Esophagus squamous epithelium (tissue), 5 donors: Measurements from ENCODE around the gene HM13. TPM values are rescaled to one million over a fixed set of nuclear protein-coding genes. Genes with fewer than 3 reads are reported as not detected.

Experiments
- DNase-seq: peaks from one replicate; lab custom pipeline; 2025; lab: John Stamatoyannopoulos, UW
- H3K27ac ChIP-seq, 4 donors: fragments of 200-600 bp; sonication (generic); one replicate each; pipeline ENCODE4 v1.5.1; 2016 to 2019; ENCODE audit warnings: mild to moderate bottlenecking in 1 of 4
- H3K27me3 ChIP-seq, 4 donors: fragments of 200-600 bp; sonication (generic); 1 replicate in 3 of 4; 2 replicates in 1 of 4; pipeline versions ENCODE4 v1.5.1 to v1.6.0; 2017 to 2021; ENCODE audit warnings: antibody characterized with exemption in 1 of 4
- H3K36me3 ChIP-seq, 3 donors: fragments of 200-600 bp; sonication (generic); one replicate each; pipeline ENCODE4 v1.5.1; 2016 to 2019
- H3K4me1 ChIP-seq, 3 donors: fragments of 200-600 bp; sonication (generic); one replicate each; pipeline ENCODE4 v1.5.1; 2017 to 2019
- H3K4me3 ChIP-seq, 4 donors: fragments of 200-600 bp; sonication (generic); 1 replicate in 3 of 4; 2 replicates in 1 of 4; pipeline ENCODE4 v1.5.1; 2016 to 2019; ENCODE audit warnings: mild to moderate bottlenecking in 2 of 4, moderate library complexity in 1 of 4
- H3K9me3 ChIP-seq, 3 donors: fragments of 200-600 bp; sonication (generic); one replicate each; pipeline ENCODE4 v1.5.1; 2016 to 2019
- POLR2A ChIP-seq, 4 donors: fragments of 450-650 bp; IDR thresholded peaks; one replicate each; pipeline ENCODE4 v1.6.1; 2017; ENCODE audit warnings: antibody characterized with exemption in 4 of 4, mild to moderate bottlenecking in 4 of 4, moderate library complexity in 3 of 4
- WGBS, 2 donors: methylation state at CpG; one replicate each; pipeline ENCODE4 v1.1.5; 2018; 5-methylcytosine and 5-hydroxymethylcytosine counted together
- intact Hi-C: fragments of 100-400 bp; cut with DNase I; formaldehyde crosslinking; loops from one replicate; pipeline ENCODE4 v1.15.0; 2022
- total RNA-seq, 4 donors: library from RNA; depleted of rRNA; stranded (reverse); fragments of >200 nt; gene quantifications; one replicate each; pipeline ENCODE4 v1.1.0, GENCODE V29; 2016
- TF ChIP-seq, protein P1 (sequence below), 6 experiments: fragments of 450-650 bp in 4 of 6; fragments of 200-600 bp in 2 of 6; sonication (generic) in 2 of 6; IDR thresholded peaks; one replicate each; pipeline ENCODE4 v1.5.1; 2016 to 2019; ENCODE audit warnings: antibody characterized with exemption in 6 of 6, mild to moderate bottlenecking in 4 of 6, moderate library complexity in 4 of 6
- donor health status: DM: yes; HTN: yes; CAD: no.

Gene HM13
- total RNA-seq, 4 donors from 2014 or later: 76.3 to 162 (median 108) TPM

DNA sequence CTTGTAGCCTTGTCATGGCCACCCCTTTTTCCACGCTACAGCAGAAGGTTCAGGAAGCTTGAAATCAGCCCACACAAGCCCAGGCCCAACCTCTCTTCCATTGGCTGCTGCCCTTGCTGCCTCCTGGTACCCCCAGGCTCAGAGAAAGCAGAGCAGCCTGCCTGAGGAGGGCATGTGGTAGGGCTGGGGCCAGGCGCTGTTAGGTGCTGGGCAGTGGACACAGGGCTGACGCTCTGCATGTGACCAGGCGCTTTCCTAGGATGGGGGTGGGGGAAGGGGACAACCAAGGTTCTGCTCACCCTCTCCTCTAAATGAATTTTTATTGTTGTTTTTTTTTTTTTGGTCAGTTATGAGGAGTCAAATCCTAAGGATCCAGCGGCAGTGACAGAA, 54.5 kb downstream of the HM13 start:
- no peaks in the 10 kb centered on the region for H3K27me3 ChIP-seq
- H3K36me3 ChIP-seq: peaks cover 0 to 69% (median 8%) of the 10 kb centered on the region in 3 donors
- H3K27ac ChIP-seq: peak overlapping the region; percentile 86 to 96 (median 93)
- DNase-seq: no peak
- 79% methylated on average over 5 of the region's 5 CpGs; no CpG with 5 or more reads in 1 of the 2 donors for WGBS, 2 donors
- peaks cover 44 to 95% (median 63%) of the 10 kb centered on the region in 3 donors for H3K4me1 ChIP-seq
- no peak overlapping the region for H3K4me3 ChIP-seq
- TF ChIP-seq, protein P1, sequence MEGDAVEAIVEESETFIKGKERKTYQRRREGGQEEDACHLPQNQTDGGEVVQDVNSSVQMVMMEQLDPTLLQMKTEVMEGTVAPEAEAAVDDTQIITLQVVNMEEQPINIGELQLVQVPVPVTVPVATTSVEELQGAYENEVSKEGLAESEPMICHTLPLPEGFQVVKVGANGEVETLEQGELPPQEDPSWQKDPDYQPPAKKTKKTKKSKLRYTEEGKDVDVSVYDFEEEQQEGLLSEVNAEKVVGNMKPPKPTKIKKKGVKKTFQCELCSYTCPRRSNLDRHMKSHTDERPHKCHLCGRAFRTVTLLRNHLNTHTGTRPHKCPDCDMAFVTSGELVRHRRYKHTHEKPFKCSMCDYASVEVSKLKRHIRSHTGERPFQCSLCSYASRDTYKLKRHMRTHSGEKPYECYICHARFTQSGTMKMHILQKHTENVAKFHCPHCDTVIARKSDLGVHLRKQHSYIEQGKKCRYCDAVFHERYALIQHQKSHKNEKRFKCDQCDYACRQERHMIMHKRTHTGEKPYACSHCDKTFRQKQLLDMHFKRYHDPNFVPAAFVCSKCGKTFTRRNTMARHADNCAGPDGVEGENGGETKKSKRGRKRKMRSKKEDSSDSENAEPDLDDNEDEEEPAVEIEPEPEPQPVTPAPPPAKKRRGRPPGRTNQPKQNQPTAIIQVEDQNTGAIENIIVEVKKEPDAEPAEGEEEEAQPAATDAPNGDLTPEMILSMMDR (IDR thresholded peaks at IDR 0.05): no peak
- no peak for TF ChIP-seq POLR2A (IDR thresholded peaks at IDR 0.05)
- no peaks in the 10 kb centered on the region for H3K9me3 ChIP-seq
- intact Hi-C loops: loop anchor here (10.0 kb wide), 1 partner anchor 156 kb away; the partner anchor contains the start of gene BCL2L1

DNA sequence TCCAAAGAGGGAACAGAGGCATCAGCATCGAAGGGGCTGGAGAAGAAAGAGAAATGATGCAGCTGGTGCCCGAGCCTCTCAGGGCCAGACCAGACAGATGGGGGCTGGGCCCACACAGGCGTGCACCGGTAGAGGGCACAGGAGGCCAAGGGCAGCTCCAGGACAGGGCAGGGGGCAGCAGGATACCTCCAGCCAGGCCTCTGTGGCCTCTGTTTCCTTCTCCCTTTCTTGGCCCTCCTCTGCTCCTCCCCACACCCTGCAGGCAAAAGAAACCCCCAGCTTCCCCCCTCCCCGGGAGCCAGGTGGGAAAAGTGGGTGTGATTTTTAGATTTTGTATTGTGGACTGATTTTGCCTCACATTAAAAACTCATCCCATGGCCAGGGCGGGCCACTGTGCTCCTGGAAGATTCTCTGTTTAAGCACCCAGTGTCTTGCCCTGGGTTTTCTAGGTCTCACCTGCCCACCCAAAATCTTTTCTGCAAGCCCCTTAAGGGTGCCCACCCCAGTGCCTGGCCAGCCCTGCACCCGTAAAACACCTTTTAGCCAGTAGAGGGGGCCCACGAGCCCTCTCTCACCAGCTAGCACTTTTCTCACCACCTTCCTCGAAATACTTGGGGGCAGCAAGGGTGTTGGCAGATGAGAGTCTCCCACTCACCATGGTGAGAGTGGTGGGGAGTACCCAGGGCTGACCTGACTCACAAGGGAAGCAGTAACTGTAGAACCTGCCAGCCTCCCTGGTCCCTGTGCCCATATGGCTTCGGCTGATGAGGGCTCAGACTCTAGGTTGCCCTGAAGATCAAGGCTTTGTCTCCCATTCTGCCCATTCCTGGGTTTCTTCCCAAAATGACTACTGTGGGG, 55.1 kb downstream of the HM13 start:
- no peak overlapping the region for H3K4me3 ChIP-seq
- H3K27ac ChIP-seq: peak overlapping the region; percentile 86 to 96 (median 93)
- no peaks in the 10 kb centered on the region for H3K27me3 ChIP-seq
- H3K9me3 ChIP-seq: no peaks in the 10 kb centered on the region
- no peak for TF ChIP-seq POLR2A (IDR thresholded peaks at IDR 0.05)
- TF ChIP-seq, protein P1 (IDR thresholded peaks at IDR 0.05): peak; percentile 64 to 84 (median 80)
- H3K36me3 ChIP-seq: peaks cover 0 to 63% (median 8%) of the 10 kb centered on the region in 3 donors
- H3K4me1 ChIP-seq: peaks cover 45 to 96% (median 66%) of the 10 kb centered on the region in 3 donors
- intact Hi-C loops: loop anchor here (5.0 to 10.0 kb wide), 2 partner anchors 38 to 155 kb away; partner anchors contain the start of genes BCL2L1 and ID1
- 32 to 36% methylated on average over 6 to 10 of the region's 10 CpGs for WGBS, 2 donors
- DNase-seq: no peak

DNA sequence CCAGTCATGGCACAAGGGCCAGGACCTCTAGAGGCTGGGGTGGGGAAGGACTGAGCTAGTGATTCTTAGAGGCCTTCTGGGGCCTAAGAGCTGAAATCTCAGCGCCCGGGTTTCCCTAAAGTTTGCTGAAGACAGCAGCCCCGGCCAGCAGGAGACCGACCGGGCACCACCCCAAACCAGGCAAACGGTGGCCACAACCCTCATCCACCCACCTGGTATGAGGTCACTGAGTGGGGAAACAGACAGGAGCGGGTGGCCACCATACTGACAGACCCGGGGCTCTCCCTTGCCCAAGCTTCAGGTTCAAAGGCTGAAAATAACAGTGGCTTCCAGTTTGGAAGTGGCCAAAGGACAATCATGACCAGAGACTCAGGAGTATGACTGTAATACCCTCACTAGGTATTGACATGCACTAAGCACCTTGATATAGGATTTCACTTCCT, 55.8 kb downstream of the HM13 start:
- Histone ChIP-seq H3K4me3 (no peak overlapping the region), H3K27me3 (no peaks in the 10 kb centered on the region), H3K27ac (peak overlapping the region; percentile 86 to 96 (median 93)), H3K9me3 (no peaks in the 10 kb centered on the region), H3K4me1 (peaks cover 41 to 89% (median 66%) of the 10 kb centered on the region in 3 donors), H3K36me3 (peaks cover 0 to 56% (median 8%) of the 10 kb centered on the region in 3 donors)
- whole genome bisulfite sequencing, 2 donors: 57 to 65% methylated on average over 4 to 6 of the region's 8 CpGs
- intact Hi-C loops: loop anchor here (5.0 kb wide), 1 partner anchor 37 kb away; the partner anchor contains the start of gene ID1
- no peak for DNase-seq
- TF ChIP-seq, protein P1 (IDR thresholded peaks at IDR 0.05): no peak
- no peak for TF ChIP-seq POLR2A (IDR thresholded peaks at IDR 0.05)

DNA sequence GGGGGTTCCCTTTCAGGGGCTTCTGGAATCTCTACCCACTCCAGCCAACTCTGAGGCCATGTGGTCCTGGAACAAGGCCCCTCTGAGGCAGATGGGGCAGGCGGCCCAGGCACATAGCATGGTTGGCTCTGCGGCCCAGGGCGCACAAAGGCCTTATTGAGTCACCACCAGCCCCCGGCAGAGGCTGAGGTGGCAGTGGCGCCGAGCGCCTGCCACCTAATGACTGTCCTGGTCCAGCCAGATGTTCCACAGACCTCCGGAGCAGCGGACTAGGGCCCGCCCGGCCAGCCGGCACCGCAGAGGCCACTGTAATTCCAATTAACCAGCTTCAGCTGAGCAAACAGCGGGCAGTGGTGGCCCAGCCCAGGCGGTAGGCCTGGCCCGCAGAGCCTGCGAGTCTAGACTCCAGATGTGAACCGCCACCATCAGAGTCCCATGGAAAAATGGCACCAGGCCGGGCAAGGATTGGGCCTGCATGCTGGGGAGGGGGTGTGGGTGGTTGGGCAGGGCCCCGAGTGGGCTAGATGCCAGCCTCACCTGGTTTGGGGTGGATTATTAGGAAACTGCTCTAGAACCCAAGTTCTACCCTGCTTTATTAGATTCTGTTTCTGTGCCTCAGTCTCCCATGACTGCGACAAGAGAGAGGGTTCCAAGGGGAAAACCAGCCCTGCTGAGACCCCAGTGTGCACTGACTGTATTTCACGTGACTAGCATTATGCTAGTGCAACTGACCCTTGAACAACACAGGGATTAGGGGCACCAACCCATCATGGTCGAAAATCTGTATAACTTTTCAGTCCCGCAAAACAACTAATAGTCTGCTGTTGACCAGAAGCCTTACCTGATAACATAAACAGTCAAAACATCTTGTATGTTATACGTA, 56.7 kb downstream of the HM13 start:
- intact Hi-C loops: loop anchor here (5.0 kb wide), 1 partner anchor 36 kb away; the partner anchor contains the start of gene ID1
- H3K9me3 ChIP-seq: no peaks in the 10 kb centered on the region
- 89 to 92% methylated on average over 5 to 10 of the region's 25 CpGs for WGBS, 2 donors
- H3K27ac ChIP-seq: peak overlapping the region; percentile 86 to 96 (median 93)
- H3K4me1 ChIP-seq: peaks cover 35 to 80% (median 59%) of the 10 kb centered on the region in 3 donors
- TF ChIP-seq POLR2A (IDR thresholded peaks at IDR 0.05): no peak
- TF ChIP-seq, protein P1 (IDR thresholded peaks at IDR 0.05): no peak
- no peaks in the 10 kb centered on the region for H3K27me3 ChIP-seq
- no peak for DNase-seq
- no peak overlapping the region for H3K4me3 ChIP-seq
- H3K36me3 ChIP-seq: peaks cover 0 to 48% (median 8%) of the 10 kb centered on the region in 3 donors
